DOHH2 (cell line): ENCODE measurements around the gene ARHGEF16.

Source experiments
- H3F3A ChIP-seq: fragments of 200-600 bp; sonication (generic), shearing (Covaris generic); 2 replicates; pipeline ENCODE4 v1.6.0; 2016; ENCODE audit warnings: antibody characterized with exemption, mild to moderate bottlenecking; ENCODE audit not compliant: control insufficient read depth, insufficient read depth
- H3K27ac ChIP-seq: fragments of 200-600 bp; sonication (generic); 2 replicates; pipeline ENCODE4 v1.5.1; 2014; ENCODE audit warnings: low read depth, mild to moderate bottlenecking, low read length, moderate library complexity
- H3K27me3 ChIP-seq: fragments of 200-600 bp; sonication (generic); 2 replicates; pipeline ENCODE4 v1.6.1; 2014; ENCODE audit warnings: mild to moderate bottlenecking, low read length, mixed read lengths; ENCODE audit not compliant: control insufficient read depth
- H3K36me3 ChIP-seq: fragments of 200-600 bp; sonication (generic); 2 replicates; pipeline ENCODE4 v1.6.1; 2014; ENCODE audit warnings: mild to moderate bottlenecking, low read length, moderate library complexity, mixed read lengths; ENCODE audit not compliant: control insufficient read depth
- H3K4me1 ChIP-seq: fragments of 200-600 bp; sonication (generic); 2 replicates; pipeline ENCODE4 v1.6.1; 2014; ENCODE audit warnings: mild to moderate bottlenecking, low read length, mixed read lengths; ENCODE audit not compliant: control insufficient read depth
- H3K4me2 ChIP-seq: fragments of 200-600 bp; sonication (generic); 2 replicates; pipeline ENCODE4 v1.6.0; 2014; ENCODE audit warnings: mild to moderate bottlenecking, low read length, moderate library complexity
- H3K4me3 ChIP-seq: fragments of 200-600 bp; sonication (generic); 2 replicates; pipeline ENCODE4 v1.5.1; 2014; ENCODE audit warnings: mild to moderate bottlenecking, low read length, mixed read lengths
- H3K79me2 ChIP-seq: fragments of 200-600 bp; sonication (generic); 2 replicates; pipeline ENCODE4 v1.6.1; 2014; ENCODE audit warnings: mild to moderate bottlenecking, low read length, mixed read lengths; ENCODE audit not compliant: control insufficient read depth
- H3K9me2 ChIP-seq: fragments of 200-600 bp; sonication (generic); replicated peaks from 2 replicates; pipeline ENCODE4 v1.6.1; 2014; ENCODE audit warnings: mild to moderate bottlenecking, low read length, mixed read lengths; ENCODE audit not compliant: control insufficient read depth
- H3K9me3 ChIP-seq: fragments of 200-600 bp; sonication (generic); 2 replicates; pipeline ENCODE4 v1.6.1; 2014; ENCODE audit warnings: antibody characterized with exemption, low read length, mixed read lengths; ENCODE audit not compliant: control insufficient read depth, insufficient read depth
- H4K20me1 ChIP-seq: fragments of 200-600 bp; sonication (generic); 2 replicates; pipeline ENCODE4 v1.6.0; 2014; ENCODE audit warnings: low read depth, mild to moderate bottlenecking, antibody characterized with exemption, low read length, moderate library complexity; ENCODE audit not compliant: control insufficient read depth, insufficient read depth
- CTCF ChIP-seq: fragments of 200-600 bp; sonication (generic); IDR thresholded peaks from one replicate; pipeline ENCODE4 v1.5.1; 2014; ENCODE audit warnings: antibody characterized with exemption, mild to moderate bottlenecking, low read depth, low read length; ENCODE audit not compliant: poor library complexity, severe bottlenecking
- EZH2phosphoT487 ChIP-seq: fragments of 200-600 bp; sonication (generic); IDR thresholded peaks from 2 replicates; pipeline ENCODE4 v1.6.1; 2017; ENCODE audit warnings: borderline replicate concordance, mild to moderate bottlenecking, antibody characterized with exemption, low read length, moderate library complexity, mixed read lengths

Gene ARHGEF16

GRCh38 chr1:3515774-3516480, 61.5 kb downstream of the ARHGEF16 start:
- no peak for TF ChIP-seq CTCF
- TF ChIP-seq EZH2phosphoT487, result no peak
- H4K20me1 ChIP-seq, result no peaks in the 10 kb centered on the region
- no peaks in the 10 kb centered on the region for H3F3A ChIP-seq
- H3K4me2 ChIP-seq, result no peak overlapping the region
- no peaks in the 10 kb centered on the region for H3K79me2 ChIP-seq
- H3K36me3 ChIP-seq, result no peaks in the 10 kb centered on the region
- H3K27ac ChIP-seq, result no peak overlapping the region
- H3K4me3 ChIP-seq, result no peak overlapping the region
- H3K9me3 ChIP-seq, result peaks cover 7% of the 10 kb centered on the region; the same call in 1 of the 2 replicates
- H3K4me1 ChIP-seq, result peaks cover 23% of the 10 kb centered on the region
- H3K9me2 ChIP-seq, result no peaks in the 10 kb centered on the region
- no peaks in the 10 kb centered on the region for H3K27me3 ChIP-seq

- Histone ChIP-seq H3K9me2 (no peaks in the 10 kb centered on the region), H3K4me1 (peaks cover 23% of the 10 kb centered on the region), H3K9me3 (peaks cover 7% of the 10 kb centered on the region; the same call in 1 of the 2 replicates), H3K27me3 (no peaks in the 10 kb centered on the region), H3K79me2 (no peaks in the 10 kb centered on the region), H3K27ac (no peak overlapping the region), H3K4me2 (no peak overlapping the region), H4K20me1 (no peaks in the 10 kb centered on the region), H3K36me3 (no peaks in the 10 kb centered on the region), H3F3A (no peaks in the 10 kb centered on the region), H3K4me3 (no peak overlapping the region)
- TF ChIP-seq EZH2phosphoT487, result no peak
- no peak for TF ChIP-seq CTCF
These were observed 62.0 kb downstream of the ARHGEF16 start for GRCh38 chr1:3516481-3516869.

GRCh38 chr1:3516911-3517675, 62.6 kb downstream of the ARHGEF16 start:
- Histone ChIP-seq H3K36me3 (no peaks in the 10 kb centered on the region), H3K9me3 (peaks cover 7% of the 10 kb centered on the region; the same call in 1 of the 2 replicates), H3K79me2 (no peaks in the 10 kb centered on the region), H3K27me3 (no peaks in the 10 kb centered on the region), H3K4me2 (no peak overlapping the region), H3K9me2 (no peaks in the 10 kb centered on the region), H3K27ac (no peak overlapping the region), H3F3A (no peaks in the 10 kb centered on the region), H3K4me3 (no peak overlapping the region), H4K20me1 (no peaks in the 10 kb centered on the region), H3K4me1 (peaks cover 23% of the 10 kb centered on the region)
- TF ChIP-seq EZH2phosphoT487, result no peak
- TF ChIP-seq CTCF, result no peak
